Measurements from ENCODE around the gene ROCK2. TPM values are rescaled to one million over a fixed set of nuclear protein-coding genes. Genes with fewer than 3 reads are reported as not detected.

The ROCK2 gene
- total and polyA plus RNA-seq, 2 of the 13 experiments (the other 11 are each of a cell fraction or from before 2014, with no cell fraction given): 38.1 to 119 TPM

DNA sequence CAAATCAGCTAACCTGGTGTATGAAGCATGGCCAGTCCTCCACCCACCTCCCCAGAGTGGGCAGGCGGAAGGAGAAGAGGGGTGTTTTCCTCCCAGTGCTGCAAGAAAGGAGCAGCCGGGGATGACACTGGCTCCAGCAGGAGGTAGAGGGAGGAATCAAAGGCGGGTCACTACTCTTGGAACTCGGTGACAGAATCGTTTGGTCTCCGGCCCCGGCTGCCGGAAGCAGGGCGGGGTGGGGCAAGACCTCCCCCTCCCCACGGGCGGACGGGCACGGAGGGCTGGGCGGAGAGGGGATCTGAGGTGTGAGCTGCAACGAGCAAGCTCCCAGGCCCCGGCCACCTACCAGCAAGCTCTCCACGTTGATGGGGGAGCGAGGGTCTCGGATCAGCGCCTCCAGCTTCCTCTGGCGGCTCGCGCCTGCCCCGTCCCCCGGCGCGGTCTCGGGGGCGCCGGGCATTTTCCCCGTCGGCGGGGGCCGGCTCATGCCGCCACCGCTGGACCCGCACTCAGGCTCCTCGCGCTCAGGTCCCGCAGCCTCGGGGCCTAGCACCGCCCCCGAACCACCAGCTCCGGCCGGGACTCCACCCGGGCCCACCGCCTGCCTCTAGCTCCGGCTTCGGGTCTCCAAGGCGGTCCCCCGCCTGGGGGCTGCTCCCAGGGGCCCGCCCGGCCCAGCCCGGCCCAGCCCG is 640 bp downstream of the ROCK2 start (continued):
- TF ChIP-seq NR2F6 (IDR thresholded peaks at IDR 0.05): peak; percentile 47; the same call in 1 of the 2 replicates
- peak; percentile 70; the same call in 1 of the 2 replicates for TF ChIP-seq NR2F6 (CRISPR knock-in tag; IDR thresholded peaks at IDR 0.05)
- no peak for TF ChIP-seq GZF1 (CRISPR knock-in tag; IDR thresholded peaks at IDR 0.05)
- TF ChIP-seq, protein P1, sequence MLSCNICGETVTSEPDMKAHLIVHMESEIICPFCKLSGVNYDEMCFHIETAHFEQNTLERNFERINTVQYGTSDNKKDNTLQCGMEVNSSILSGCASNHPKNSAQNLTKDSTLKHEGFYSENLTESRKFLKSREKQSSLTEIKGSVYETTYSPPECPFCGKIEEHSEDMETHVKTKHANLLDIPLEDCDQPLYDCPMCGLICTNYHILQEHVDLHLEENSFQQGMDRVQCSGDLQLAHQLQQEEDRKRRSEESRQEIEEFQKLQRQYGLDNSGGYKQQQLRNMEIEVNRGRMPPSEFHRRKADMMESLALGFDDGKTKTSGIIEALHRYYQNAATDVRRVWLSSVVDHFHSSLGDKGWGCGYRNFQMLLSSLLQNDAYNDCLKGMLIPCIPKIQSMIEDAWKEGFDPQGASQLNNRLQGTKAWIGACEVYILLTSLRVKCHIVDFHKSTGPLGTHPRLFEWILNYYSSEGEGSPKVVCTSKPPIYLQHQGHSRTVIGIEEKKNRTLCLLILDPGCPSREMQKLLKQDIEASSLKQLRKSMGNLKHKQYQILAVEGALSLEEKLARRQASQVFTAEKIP (CRISPR knock-in tag; IDR thresholded peaks at IDR 0.05; ENCODE audit: borderline replicate concordance): no peak
- TF ChIP-seq ZNF879 (CRISPR knock-in tag; IDR thresholded peaks at IDR 0.05): no peak
- peak; percentile 59; the same call in 1 of the 2 replicates for TF ChIP-seq ZNF451 (CRISPR knock-in tag; IDR thresholded peaks at IDR 0.05)
- TF ChIP-seq XRCC5 (optimal IDR thresholded peaks at IDR 0.05; ENCODE audit: low read length): peak; percentile 61
- TF ChIP-seq CEBPB (IDR thresholded peaks at IDR 0.05; ENCODE audit: borderline replicate concordance, low read depth, low read length): peak; percentile 35; the same call in 1 of the 2 replicates
- TF ChIP-seq NR2C2 (CRISPR knock-in tag; IDR thresholded peaks at IDR 0.05; ENCODE audit: borderline replicate concordance): 0 out of 2 replicates have a peak, but pooled peaks have one; percentile 40
- TF ChIP-seq KAT2B (IDR thresholded peaks at IDR 0.05; ENCODE audit: borderline replicate concordance, low read depth, low read length): no peak
- TF ChIP-seq NFIB (CRISPR knock-in tag; IDR thresholded peaks at IDR 0.05; ENCODE audit: borderline replicate concordance): 0 out of 2 replicates have a peak, but pooled peaks have one; percentile 47
- TF ChIP-seq RXRB (CRISPR knock-in tag; IDR thresholded peaks at IDR 0.05; ENCODE audit: borderline replicate concordance): peak; percentile 88
- TF ChIP-seq PITX1 (CRISPR knock-in tag; IDR thresholded peaks at IDR 0.05): peak; percentile 81; the same call in 1 of the 2 replicates
- peak; percentile 95 for TF ChIP-seq RBFOX2 (IDR thresholded peaks at IDR 0.05; ENCODE audit: low read depth, low read length)
- no peak for TF ChIP-seq HCFC1 (IDR thresholded peaks at IDR 0.05; ENCODE audit: low read depth, low read length)
- TF ChIP-seq KLF16 (CRISPR knock-in tag; IDR thresholded peaks at IDR 0.05): peak in 1 of 2 experiments; percentile 83; a peak in 1 of 4 replicates
- peak; percentile 91 for TF ChIP-seq HDAC2 (CRISPR knock-in tag; IDR thresholded peaks at IDR 0.05)
- TF ChIP-seq KDM3A (CRISPR knock-in tag; IDR thresholded peaks at IDR 0.05; ENCODE audit: low read depth): peak; percentile 50; the same call in 1 of the 2 replicates
- TF ChIP-seq ZNF337 (CRISPR knock-in tag; IDR thresholded peaks at IDR 0.05; ENCODE audit: borderline replicate concordance, low read depth): peak; percentile 56; the same call in 1 of the 2 replicates
- TF ChIP-seq MEIS1 (CRISPR knock-in tag; IDR thresholded peaks at IDR 0.05; ENCODE audit: borderline replicate concordance): peak; percentile 93
- peak; percentile 66; the same call in 1 of the 2 replicates for TF ChIP-seq SIX4 (CRISPR knock-in tag; IDR thresholded peaks at IDR 0.05)
- TF ChIP-seq ZNF839 (CRISPR knock-in tag; IDR thresholded peaks at IDR 0.05; ENCODE audit: borderline replicate concordance): peak; percentile 66; the same call in 1 of the 2 replicates
- no peak for TF ChIP-seq SYNCRIP (IDR thresholded peaks at IDR 0.05; ENCODE audit: insufficient read depth, low read depth, low read length)

Data from HepG2 (cell line).